ENCODE data around the gene ERG28.

ERG28 gene

GRCh38 chr14:75660630-75661498 lies at the start of gene ERG28, which contains the start of gene TTLL5:
Gene ERG28 (minus strand): TSS chr14:75660876. CDS start chr14:75657502, 3,374 bp downstream.
Gene TTLL5 (plus strand): TSS chr14:75661246. CDS start chr14:75663150, 1,904 bp downstream.
- peak within 1 kb of the TSS; percentile 80 for H3K27ac ChIP-seq
- TF ChIP-seq ZFX (IDR thresholded peaks at IDR 0.05): no peak
- no peak for TF ChIP-seq CTCF (conservative IDR thresholded peaks at IDR 0.05)

GRCh38 chr14:75709207-75709812 lies 48.6 kb upstream of the ERG28 start:
- H3K27ac ChIP-seq: no peak overlapping the region
- TF ChIP-seq ZFX (IDR thresholded peaks at IDR 0.05) (no peak), CTCF (conservative IDR thresholded peaks at IDR 0.05) (peak; percentile 90)

- no peak overlapping the region for H3K27ac ChIP-seq
- no peak for TF ChIP-seq ZFX (IDR thresholded peaks at IDR 0.05)
- no peak for TF ChIP-seq CTCF (conservative IDR thresholded peaks at IDR 0.05)
Observed at GRCh38 chr14:75705014-75705413, 44.3 kb upstream of the ERG28 start.

GRCh38 chr14:75703467-75703866 lies 42.8 kb upstream of the ERG28 start:
- no peak overlapping the region for H3K27ac ChIP-seq
- TF ChIP-seq CTCF (conservative IDR thresholded peaks at IDR 0.05) (no peak), ZFX (IDR thresholded peaks at IDR 0.05) (no peak)

- TF ChIP-seq CTCF (conservative IDR thresholded peaks at IDR 0.05) (no peak), ZFX (IDR thresholded peaks at IDR 0.05) (no peak)
- H3K27ac ChIP-seq: no peak overlapping the region
Observed at GRCh38 chr14:75702616-75703261, 42.1 kb upstream of the ERG28 start.

GRCh38 chr14:75702122-75702521 lies 41.4 kb upstream of the ERG28 start:
- TF ChIP-seq ZFX (IDR thresholded peaks at IDR 0.05) (no peak), CTCF (conservative IDR thresholded peaks at IDR 0.05) (no peak)
- H3K27ac ChIP-seq: no peak overlapping the region

- no peak overlapping the region for H3K27ac ChIP-seq
- TF ChIP-seq CTCF (conservative IDR thresholded peaks at IDR 0.05): no peak
- no peak for TF ChIP-seq ZFX (IDR thresholded peaks at IDR 0.05)
Observed at GRCh38 chr14:75700295-75700694, 39.6 kb upstream of the ERG28 start.

All from C4-2B (cell line).